SK-N-SH (cell line): Measurements from ENCODE around the gene CDK10.

ENCODE experiments used
- FOXM1 ChIP-seq: IDR thresholded peaks from 2 replicates; pipeline ENCODE4 v1.4.0; 2012; ENCODE audit warnings: low read depth, mild to moderate bottlenecking
- MXI1 ChIP-seq: IDR thresholded peaks from 2 replicates; pipeline ENCODE4 v1.6.1; 2012; ENCODE audit warnings: mild to moderate bottlenecking, low read depth, low read length, improper control_type of control experiment
- NRF1 ChIP-seq: IDR thresholded peaks from 2 replicates; pipeline ENCODE4 v1.6.1; 2012; ENCODE audit warnings: low read depth, mild to moderate bottlenecking, low read length
- RAD21 ChIP-seq: IDR thresholded peaks from 2 replicates; pipeline ENCODE4 v1.6.1; 2012; ENCODE audit warnings: mild to moderate bottlenecking, low read length
- RXRA ChIP-seq: IDR thresholded peaks from 2 replicates; pipeline ENCODE4 v1.4.0; 2012; ENCODE audit warnings: low read depth, mild to moderate bottlenecking, borderline replicate concordance
- SIN3A ChIP-seq: IDR thresholded peaks from 2 replicates; pipeline ENCODE4 v1.6.1; 2012; ENCODE audit warnings: low read depth, mild to moderate bottlenecking, low read length, moderate library complexity, borderline replicate concordance
- TF ChIP-seq, protein P1 (sequence below): fragments of 200-600 bp; sonication (generic); IDR thresholded peaks from 2 replicates; pipeline ENCODE4 v1.6.1; 2017; ENCODE audit warnings: antibody characterized with exemption, mild to moderate bottlenecking, moderate library complexity
- TF ChIP-seq, protein P2 (sequence below): IDR thresholded peaks from 2 replicates; pipeline ENCODE4; 2012

DNA sequence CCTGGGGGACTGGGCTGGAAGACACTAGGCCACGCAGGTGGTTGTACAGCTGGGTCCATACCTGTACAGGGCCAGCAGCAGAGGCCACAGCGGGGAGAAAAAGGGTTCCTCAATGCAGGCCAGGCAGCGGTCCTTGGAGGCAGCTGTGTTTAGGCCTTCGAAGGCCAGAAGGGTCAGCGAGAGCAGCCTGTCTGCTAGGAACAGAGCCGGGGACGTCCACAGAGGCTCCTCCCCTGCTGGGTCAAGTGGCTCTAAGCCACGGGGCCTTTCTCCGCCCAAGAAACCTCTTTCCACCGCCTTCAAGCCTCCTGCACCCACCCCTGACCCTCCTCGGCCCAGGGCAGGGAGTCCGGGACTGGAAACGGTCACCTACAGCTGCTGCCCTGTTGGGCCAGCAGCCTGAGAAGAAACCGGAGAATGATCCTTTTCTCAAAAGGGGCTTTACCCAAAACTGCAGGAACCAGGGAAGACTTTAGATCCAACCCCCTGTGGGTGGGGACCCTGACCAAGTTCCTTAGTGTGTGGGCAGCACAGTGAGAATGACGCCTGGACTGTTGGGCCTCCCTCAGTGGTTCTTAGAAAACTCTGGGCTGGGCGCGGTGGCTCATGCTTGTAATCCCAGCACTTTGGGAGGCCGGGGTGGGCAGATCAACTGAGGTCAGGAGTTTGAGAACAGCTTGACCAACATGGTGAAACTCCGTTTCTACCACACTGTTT is 23.4 kb downstream of the CDK10 start:
- no peak for TF ChIP-seq SIN3A
- TF ChIP-seq, protein P1, sequence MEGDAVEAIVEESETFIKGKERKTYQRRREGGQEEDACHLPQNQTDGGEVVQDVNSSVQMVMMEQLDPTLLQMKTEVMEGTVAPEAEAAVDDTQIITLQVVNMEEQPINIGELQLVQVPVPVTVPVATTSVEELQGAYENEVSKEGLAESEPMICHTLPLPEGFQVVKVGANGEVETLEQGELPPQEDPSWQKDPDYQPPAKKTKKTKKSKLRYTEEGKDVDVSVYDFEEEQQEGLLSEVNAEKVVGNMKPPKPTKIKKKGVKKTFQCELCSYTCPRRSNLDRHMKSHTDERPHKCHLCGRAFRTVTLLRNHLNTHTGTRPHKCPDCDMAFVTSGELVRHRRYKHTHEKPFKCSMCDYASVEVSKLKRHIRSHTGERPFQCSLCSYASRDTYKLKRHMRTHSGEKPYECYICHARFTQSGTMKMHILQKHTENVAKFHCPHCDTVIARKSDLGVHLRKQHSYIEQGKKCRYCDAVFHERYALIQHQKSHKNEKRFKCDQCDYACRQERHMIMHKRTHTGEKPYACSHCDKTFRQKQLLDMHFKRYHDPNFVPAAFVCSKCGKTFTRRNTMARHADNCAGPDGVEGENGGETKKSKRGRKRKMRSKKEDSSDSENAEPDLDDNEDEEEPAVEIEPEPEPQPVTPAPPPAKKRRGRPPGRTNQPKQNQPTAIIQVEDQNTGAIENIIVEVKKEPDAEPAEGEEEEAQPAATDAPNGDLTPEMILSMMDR, result no peak
- TF ChIP-seq, protein P2, sequence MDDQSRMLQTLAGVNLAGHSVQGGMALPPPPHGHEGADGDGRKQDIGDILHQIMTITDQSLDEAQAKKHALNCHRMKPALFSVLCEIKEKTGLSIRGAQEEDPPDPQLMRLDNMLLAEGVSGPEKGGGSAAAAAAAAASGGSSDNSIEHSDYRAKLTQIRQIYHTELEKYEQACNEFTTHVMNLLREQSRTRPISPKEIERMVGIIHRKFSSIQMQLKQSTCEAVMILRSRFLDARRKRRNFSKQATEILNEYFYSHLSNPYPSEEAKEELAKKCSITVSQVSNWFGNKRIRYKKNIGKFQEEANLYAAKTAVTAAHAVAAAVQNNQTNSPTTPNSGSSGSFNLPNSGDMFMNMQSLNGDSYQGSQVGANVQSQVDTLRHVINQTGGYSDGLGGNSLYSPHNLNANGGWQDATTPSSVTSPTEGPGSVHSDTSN, result no peak
- TF ChIP-seq RXRA, result no peak
- TF ChIP-seq RAD21, result no peak
- no peak for TF ChIP-seq FOXM1
- no peak for TF ChIP-seq MXI1
- TF ChIP-seq NRF1, result no peak
